Measurements from ENCODE around the gene SMARCB1. TPM values are rescaled to one million over a fixed set of nuclear protein-coding genes. Genes with fewer than 3 reads are reported as not detected.

Gene SMARCB1
- total RNA-seq, 1 donor from 2014 or later, result 38.0 TPM

DNA sequence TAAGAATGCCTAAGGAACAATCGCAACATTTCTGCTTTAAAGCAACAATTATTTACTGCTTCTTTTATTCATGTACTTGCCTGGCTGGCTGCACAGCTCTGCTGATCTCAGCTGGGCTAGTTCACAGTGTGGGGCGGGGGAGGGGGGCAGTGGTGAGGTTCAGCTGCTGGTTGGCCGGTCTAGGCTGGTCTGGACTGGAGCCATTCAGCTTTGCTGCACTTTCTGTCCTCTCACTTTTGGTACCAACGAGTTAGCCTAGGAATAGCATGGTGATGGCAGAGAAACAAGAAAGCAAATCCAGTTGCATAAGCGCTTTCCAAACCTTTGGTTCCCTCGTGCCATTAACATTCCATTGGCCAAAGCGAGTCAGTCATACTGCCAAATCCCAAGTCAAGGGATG is 91.5 kb downstream of the SMARCB1 start:
- DNase-seq (ENCODE audit: low read depth, low spot score), result no peak

DNA sequence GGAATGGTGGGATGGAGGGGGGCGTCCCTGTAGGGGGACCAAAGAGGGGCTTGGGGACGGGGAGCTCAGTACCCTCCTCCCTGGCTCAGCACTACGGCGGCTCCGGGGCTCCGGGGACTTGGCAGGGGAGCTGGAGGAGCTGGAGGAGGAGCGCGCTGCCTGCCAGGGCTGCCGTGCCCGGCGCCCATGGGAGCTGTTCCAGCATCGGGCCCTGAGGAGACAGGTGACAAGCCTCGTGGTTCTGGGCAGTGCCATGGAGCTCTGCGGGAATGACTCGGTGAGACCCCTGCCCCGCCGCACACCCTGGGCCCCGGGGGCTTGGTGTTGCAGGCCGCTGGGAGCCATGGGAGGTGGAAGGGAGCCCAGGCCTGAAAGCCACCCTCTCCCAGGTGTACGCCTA is 95.6 kb downstream of the SMARCB1 start:
- no peak for DNase-seq (ENCODE audit: low read depth, low spot score)

GRCh38 chr22:23883658-23884057 is 96.9 kb downstream of the SMARCB1 start:
- DNase-seq (ENCODE audit: low read depth, low spot score), result no peak

- DNase-seq (ENCODE audit: low read depth, low spot score), result no peak
Observed at GRCh38 chr22:23884140-23884539, 97.4 kb downstream of the SMARCB1 start.

Other genes starting within 250 kb of the SMARCB1 start
- not detected in 2 replicates for gene IGLL1, start 206.7 kb upstream of the SMARCB1 start, total RNA-seq
- gene DRICH1, start 154.6 kb upstream of the SMARCB1 start, total RNA-seq, result 0.13 TPM in 1 of 2 replicates, not detected in the other
- not detected in 2 replicates for gene RGL4, start 96.0 kb upstream of the SMARCB1 start, total RNA-seq
- gene ZNF70, start 35.9 kb upstream of the SMARCB1 start, total RNA-seq, result 2.6 TPM in 2 replicates
- gene VPREB3, start 32.5 kb upstream of the SMARCB1 start, total RNA-seq, result not detected in 2 replicates
- gene C22orf15, start 24.0 kb upstream of the SMARCB1 start, total RNA-seq, result 0.42 and 1.4 TPM in 2 replicates
- 11.3 and 12.2 TPM in 2 replicates for gene CHCHD10, start 19.0 kb upstream of the SMARCB1 start, total RNA-seq
- gene MMP11, start 14.1 kb upstream of the SMARCB1 start, total RNA-seq, result 4.5 and 9.9 TPM in 2 replicates
- 0.26 and 1.5 TPM in 2 replicates for gene DERL3, start 52.0 kb downstream of the SMARCB1 start, total RNA-seq
- gene SLC2A11, start 70.9 kb downstream of the SMARCB1 start, total RNA-seq, result 5.6 and 8.0 TPM in 2 replicates
- gene MIF, start 107.4 kb downstream of the SMARCB1 start, total RNA-seq, result 204 and 418 TPM in 2 replicates
- gene GSTT2B, start 174.2 kb downstream of the SMARCB1 start, total RNA-seq, result 4.2 and 4.8 TPM in 2 replicates
- 0.99 and 1.7 TPM in 2 replicates for gene DDTL, start 179.9 kb downstream of the SMARCB1 start, total RNA-seq
- gene DDT, start 187.5 kb downstream of the SMARCB1 start, total RNA-seq, result 93.9 and 184 TPM in 2 replicates
- gene GSTT2, start 193.2 kb downstream of the SMARCB1 start, total RNA-seq, result 0.35 and 1.5 TPM in 2 replicates
- gene GSTT4, start 218.5 kb downstream of the SMARCB1 start, total RNA-seq, result not detected in 2 replicates
- 29.1 and 52.8 TPM in 2 replicates for gene CABIN1, start 224.3 kb downstream of the SMARCB1 start, total RNA-seq